ENCODE data around the gene KLHL17. TPM values are rescaled to one million over a fixed set of nuclear protein-coding genes. Genes with fewer than 3 reads are reported as not detected.

Gene KLHL17
- total and polyA plus RNA-seq, 5 donors from 2014 or later = 1.5 to 28.4 (median 1.6) TPM

DNA sequence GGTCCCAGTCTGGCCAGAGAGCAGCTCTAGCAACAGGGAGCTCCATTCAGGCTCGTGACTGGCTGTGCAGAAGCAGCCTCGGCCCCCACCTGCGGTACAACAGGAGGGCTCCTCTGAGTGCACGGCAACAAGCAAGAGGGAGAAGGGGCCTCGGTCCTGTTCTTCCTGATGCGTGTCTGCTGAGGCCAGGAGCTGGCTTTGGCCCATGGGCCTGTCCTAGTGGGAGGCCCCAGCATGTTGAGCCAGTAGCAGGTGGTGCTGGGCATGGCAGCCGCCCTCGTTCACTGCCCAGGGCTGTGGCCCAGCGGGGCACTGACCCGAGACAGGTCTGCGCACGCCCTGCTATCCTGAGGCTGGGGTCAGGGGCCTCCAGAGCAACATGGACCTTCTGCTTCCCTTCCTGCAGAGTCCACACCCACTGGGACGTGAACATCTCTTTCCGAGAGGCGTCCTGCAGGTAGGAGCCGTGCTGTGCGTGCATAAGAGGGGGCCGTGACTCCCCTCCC, 29.7 kb upstream of the KLHL17 start:
- peaks cover 2% of the 10 kb centered on the region for H3K27me3 ChIP-seq (ENCODE audit: control insufficient read depth, insufficient read depth, low read length)
- no peak overlapping the region for H3K4me3 ChIP-seq (ENCODE audit: low read depth, low read length)
- Mint-ChIP-seq H3K27me3 (peaks cover 40% of the 10 kb centered on the region), H3K36me3 (no peaks in the 10 kb centered on the region), H3K4me3 (no peak overlapping the region), H3K4me1 (peaks cover 0 to 10% (median 3%) of the 10 kb centered on the region in 4 donors), H3K27ac (no peak overlapping the region), H3K9me3 (no peaks in the 10 kb centered on the region)
- H3K27ac ChIP-seq (ENCODE audit: insufficient read depth, low read length, poor library complexity, severe bottlenecking) = no peak overlapping the region
- no peaks in the 10 kb centered on the region for H3K9me3 ChIP-seq (ENCODE audit: control insufficient read depth in 2 of 2, low read length in 2 of 2)
- no peaks in the 10 kb centered on the region for H3K36me3 ChIP-seq (ENCODE audit: control insufficient read depth, insufficient read depth, low read length)
- ATAC-seq (ENCODE audit: low read depth in 2 of 2) (no peak), DNase-seq (no peak)
- peaks cover 3% of the 10 kb centered on the region for H3K4me1 ChIP-seq (ENCODE audit: control insufficient read depth, insufficient read depth, low read length, poor library complexity, severe bottlenecking)

GRCh38 chr1:931380-932172, 28.8 kb upstream of the KLHL17 start:
- H3K27ac ChIP-seq (ENCODE audit: insufficient read depth, low read length, poor library complexity, severe bottlenecking) = no peak overlapping the region
- H3K27me3 ChIP-seq (ENCODE audit: control insufficient read depth, insufficient read depth, low read length) = no peaks in the 10 kb centered on the region
- Mint-ChIP-seq H3K27ac (no peak overlapping the region), H3K4me1 (peaks cover 0 to 5% (median under 1%) of the 10 kb centered on the region in 4 donors), H3K9me3 (no peaks in the 10 kb centered on the region), H3K36me3 (no peaks in the 10 kb centered on the region), H3K27me3 (peaks cover 31% of the 10 kb centered on the region), H3K4me3 (no peak overlapping the region)
- H3K36me3 ChIP-seq (ENCODE audit: control insufficient read depth, insufficient read depth, low read length) = no peaks in the 10 kb centered on the region
- no peak for ATAC-seq (ENCODE audit: low read depth in 2 of 2)
- no peak overlapping the region for H3K4me3 ChIP-seq (ENCODE audit: low read depth, low read length)
- no peaks in the 10 kb centered on the region for H3K9me3 ChIP-seq (ENCODE audit: control insufficient read depth in 2 of 2, low read length in 2 of 2)
- DNase-seq = no peak
- no peaks in the 10 kb centered on the region for H3K4me1 ChIP-seq (ENCODE audit: control insufficient read depth, insufficient read depth, low read length, poor library complexity, severe bottlenecking)

DNA sequence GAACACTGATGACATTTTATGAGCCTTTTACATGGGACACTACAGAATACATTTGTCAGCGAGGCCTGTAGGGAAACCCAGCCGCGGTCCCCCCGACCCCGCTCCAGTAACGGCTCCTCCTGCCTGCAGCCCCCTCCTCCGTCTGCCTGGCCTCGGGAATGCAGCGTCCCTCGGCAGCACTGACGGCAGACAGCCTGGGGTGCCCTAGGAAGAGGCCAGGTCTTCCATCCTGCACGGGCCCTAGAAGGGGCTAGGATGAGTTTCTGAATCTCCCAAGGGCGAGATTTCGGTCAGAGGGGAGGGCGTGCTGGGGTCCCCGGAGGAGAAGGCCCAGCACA, 28.2 kb upstream of the KLHL17 start:
- no peak for DNase-seq
- no peak overlapping the region for H3K27ac Mint-ChIP-seq
- no peak for ATAC-seq (ENCODE audit: low read depth in 2 of 2)
- Histone ChIP-seq H3K27me3 (ENCODE audit: control insufficient read depth, insufficient read depth, low read length) (no peaks in the 10 kb centered on the region), H3K27ac (ENCODE audit: insufficient read depth, low read length, poor library complexity, severe bottlenecking) (no peak overlapping the region), H3K36me3 (ENCODE audit: control insufficient read depth, insufficient read depth, low read length) (no peaks in the 10 kb centered on the region), H3K9me3 (ENCODE audit: control insufficient read depth in 2 of 2, low read length in 2 of 2) (no peaks in the 10 kb centered on the region), H3K4me3 (ENCODE audit: low read depth, low read length) (no peak overlapping the region), H3K4me1 (ENCODE audit: control insufficient read depth, insufficient read depth, low read length, poor library complexity, severe bottlenecking) (no peaks in the 10 kb centered on the region)
- H3K27me3 Mint-ChIP-seq = peaks cover 27% of the 10 kb centered on the region
- H3K36me3 Mint-ChIP-seq = no peaks in the 10 kb centered on the region
- H3K9me3 Mint-ChIP-seq = no peaks in the 10 kb centered on the region
- H3K4me1 Mint-ChIP-seq = peaks cover 0 to 5% (median 0%) of the 10 kb centered on the region in 4 donors
- H3K4me3 Mint-ChIP-seq = no peak overlapping the region

GRCh38 chr1:932776-933602, 27.4 kb upstream of the KLHL17 start:
- no peaks in the 10 kb centered on the region for H3K9me3 ChIP-seq (ENCODE audit: control insufficient read depth in 2 of 2, low read length in 2 of 2)
- no peak overlapping the region for H3K4me3 ChIP-seq (ENCODE audit: low read depth, low read length)
- no peak overlapping the region for H3K27ac ChIP-seq (ENCODE audit: insufficient read depth, low read length, poor library complexity, severe bottlenecking)
- DNase-seq (no peak), ATAC-seq (ENCODE audit: low read depth in 2 of 2) (no peak)
- H3K4me1 Mint-ChIP-seq = peaks cover 0 to 5% (median 0%) of the 10 kb centered on the region in 4 donors
- no peaks in the 10 kb centered on the region for H3K9me3 Mint-ChIP-seq
- no peaks in the 10 kb centered on the region for H3K36me3 ChIP-seq (ENCODE audit: control insufficient read depth, insufficient read depth, low read length)
- no peaks in the 10 kb centered on the region for H3K4me1 ChIP-seq (ENCODE audit: control insufficient read depth, insufficient read depth, low read length, poor library complexity, severe bottlenecking)
- no peak overlapping the region for H3K27ac Mint-ChIP-seq
- no peaks in the 10 kb centered on the region for H3K27me3 ChIP-seq (ENCODE audit: control insufficient read depth, insufficient read depth, low read length)
- no peak overlapping the region for H3K4me3 Mint-ChIP-seq
- H3K27me3 Mint-ChIP-seq = peaks cover 23% of the 10 kb centered on the region
- no peaks in the 10 kb centered on the region for H3K36me3 Mint-ChIP-seq

DNA sequence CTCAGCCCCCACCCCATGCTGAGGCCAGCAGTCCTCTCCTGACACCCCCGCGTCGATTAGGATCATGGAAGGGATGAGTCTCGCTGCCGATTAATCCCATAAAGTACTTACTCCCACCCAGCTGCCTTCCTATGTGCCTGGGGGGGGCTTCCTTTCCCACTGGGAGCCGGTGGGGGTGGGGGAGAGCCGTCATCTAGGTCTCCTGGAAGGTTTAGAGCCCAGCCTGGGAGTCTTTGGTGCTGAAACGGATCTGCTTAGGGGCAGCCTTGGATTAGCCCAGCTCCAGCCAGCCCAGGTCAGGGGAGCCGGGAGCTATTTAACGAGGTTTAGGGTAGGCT, 26.8 kb upstream of the KLHL17 start:
- Mint-ChIP-seq H3K36me3 (no peaks in the 10 kb centered on the region), H3K4me3 (no peak overlapping the region), H3K27me3 (peaks cover 23% of the 10 kb centered on the region), H3K4me1 (peaks cover 0 to 5% (median 0%) of the 10 kb centered on the region in 4 donors), H3K27ac (no peak overlapping the region), H3K9me3 (no peaks in the 10 kb centered on the region)
- ATAC-seq (ENCODE audit: low read depth in 2 of 2) (no peak), DNase-seq (no peak)
- H3K27me3 ChIP-seq (ENCODE audit: control insufficient read depth, insufficient read depth, low read length) = no peaks in the 10 kb centered on the region
- H3K27ac ChIP-seq (ENCODE audit: insufficient read depth, low read length, poor library complexity, severe bottlenecking) = no peak overlapping the region
- no peaks in the 10 kb centered on the region for H3K4me1 ChIP-seq (ENCODE audit: control insufficient read depth, insufficient read depth, low read length, poor library complexity, severe bottlenecking)
- no peaks in the 10 kb centered on the region for H3K36me3 ChIP-seq (ENCODE audit: control insufficient read depth, insufficient read depth, low read length)
- no peaks in the 10 kb centered on the region for H3K9me3 ChIP-seq (ENCODE audit: control insufficient read depth in 2 of 2, low read length in 2 of 2)
- no peak overlapping the region for H3K4me3 ChIP-seq (ENCODE audit: low read depth, low read length)

DNA sequence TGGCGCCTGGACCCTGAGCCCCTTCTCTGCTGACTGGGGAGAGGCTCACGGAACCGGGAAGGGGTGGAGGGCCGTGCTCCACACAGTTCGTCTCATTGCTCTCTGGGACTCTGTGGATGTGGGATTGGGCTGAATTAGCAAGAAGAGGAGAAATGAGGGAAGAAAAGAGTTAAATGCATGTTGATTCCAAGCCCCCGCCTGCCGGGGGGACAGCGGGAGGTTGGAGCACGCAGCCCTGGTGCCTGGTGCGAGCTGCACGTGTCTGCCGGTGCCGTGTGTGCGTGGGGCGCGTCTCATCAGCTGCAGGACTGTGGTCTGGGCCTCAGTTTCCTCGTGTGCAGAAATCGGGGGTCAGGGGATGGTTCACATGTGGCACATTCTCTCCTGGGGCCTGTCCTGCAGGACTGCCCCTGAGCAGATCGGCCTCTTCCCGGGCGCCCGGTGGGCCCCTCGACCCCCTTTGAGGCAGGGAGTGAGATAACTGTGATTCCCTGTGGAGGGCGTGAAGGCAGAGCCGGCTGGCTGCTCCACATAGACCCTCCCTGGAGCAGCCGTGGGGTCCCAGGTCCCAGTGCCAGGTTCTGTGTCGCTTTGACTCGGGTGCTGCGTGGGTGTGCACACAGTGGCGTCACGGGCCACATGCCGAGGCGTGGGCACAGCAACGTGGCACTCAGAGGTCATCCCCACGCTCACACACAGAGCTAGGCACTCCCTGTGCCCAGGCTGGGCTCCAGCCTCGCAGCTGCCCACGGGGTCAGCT, 25.2 kb upstream of the KLHL17 start:
- Histone ChIP-seq H3K27me3 (ENCODE audit: control insufficient read depth, insufficient read depth, low read length) (no peaks in the 10 kb centered on the region), H3K4me3 (ENCODE audit: low read depth, low read length) (no peak overlapping the region), H3K9me3 (ENCODE audit: control insufficient read depth in 2 of 2, low read length in 2 of 2) (no peaks in the 10 kb centered on the region), H3K4me1 (ENCODE audit: control insufficient read depth, insufficient read depth, low read length, poor library complexity, severe bottlenecking) (no peaks in the 10 kb centered on the region), H3K27ac (ENCODE audit: insufficient read depth, low read length, poor library complexity, severe bottlenecking) (no peak overlapping the region), H3K36me3 (ENCODE audit: control insufficient read depth, insufficient read depth, low read length) (no peaks in the 10 kb centered on the region)
- ATAC-seq (ENCODE audit: low read depth in 2 of 2) (no peak), DNase-seq (no peak)
- peak overlapping the region in 1 of 3 donors; percentile 82 for H3K27ac Mint-ChIP-seq
- peaks cover 24% of the 10 kb centered on the region for H3K27me3 Mint-ChIP-seq
- no peaks in the 10 kb centered on the region for H3K9me3 Mint-ChIP-seq
- no peak overlapping the region for H3K4me3 Mint-ChIP-seq
- no peaks in the 10 kb centered on the region for H3K36me3 Mint-ChIP-seq
- peaks cover 0 to 8% (median 0%) of the 10 kb centered on the region in 4 donors for H3K4me1 Mint-ChIP-seq

DNA sequence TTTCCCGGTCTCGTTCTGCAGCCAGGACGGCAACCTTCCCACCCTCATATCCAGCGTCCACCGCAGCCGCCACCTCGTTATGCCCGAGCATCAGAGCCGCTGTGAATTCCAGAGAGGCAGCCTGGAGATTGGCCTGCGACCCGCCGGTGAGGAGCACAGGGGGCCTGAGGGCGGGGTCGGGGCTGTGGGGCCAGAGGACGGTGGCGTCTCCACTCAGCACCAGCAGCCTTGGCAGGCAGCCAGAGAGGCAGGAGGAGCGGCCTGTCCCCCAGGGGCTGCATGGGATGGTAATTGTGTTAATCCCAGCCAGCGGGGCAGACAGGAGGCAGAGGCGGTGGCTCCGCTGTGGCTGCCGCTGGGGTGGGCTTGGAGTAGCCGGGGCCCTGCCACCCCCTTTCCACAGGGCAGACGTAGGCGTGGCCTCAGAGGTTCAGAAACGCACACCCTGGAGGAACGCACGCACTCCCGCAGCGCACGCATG, 24.6 kb upstream of the KLHL17 start:
- Histone ChIP-seq H3K9me3 (ENCODE audit: control insufficient read depth in 2 of 2, low read length in 2 of 2) (no peaks in the 10 kb centered on the region), H3K27me3 (ENCODE audit: control insufficient read depth, insufficient read depth, low read length) (no peaks in the 10 kb centered on the region), H3K4me1 (ENCODE audit: control insufficient read depth, insufficient read depth, low read length, poor library complexity, severe bottlenecking) (peaks cover 5% of the 10 kb centered on the region), H3K36me3 (ENCODE audit: control insufficient read depth, insufficient read depth, low read length) (no peaks in the 10 kb centered on the region), H3K27ac (ENCODE audit: insufficient read depth, low read length, poor library complexity, severe bottlenecking) (no peak overlapping the region), H3K4me3 (ENCODE audit: low read depth, low read length) (no peak overlapping the region)
- no peak for ATAC-seq (ENCODE audit: low read depth in 2 of 2)
- Mint-ChIP-seq H3K27ac (no peak overlapping the region), H3K9me3 (no peaks in the 10 kb centered on the region), H3K36me3 (no peaks in the 10 kb centered on the region), H3K4me1 (peaks cover 0 to 11% (median 0%) of the 10 kb centered on the region in 4 donors), H3K27me3 (peaks cover 27% of the 10 kb centered on the region), H3K4me3 (no peak overlapping the region)
- DNase-seq = no peak

Data from CD4-positive, CD25-positive, alpha-beta regulatory T cell (primary cell).